ENCODE measurements around the gene COLEC11.

The COLEC11 gene

DNA sequence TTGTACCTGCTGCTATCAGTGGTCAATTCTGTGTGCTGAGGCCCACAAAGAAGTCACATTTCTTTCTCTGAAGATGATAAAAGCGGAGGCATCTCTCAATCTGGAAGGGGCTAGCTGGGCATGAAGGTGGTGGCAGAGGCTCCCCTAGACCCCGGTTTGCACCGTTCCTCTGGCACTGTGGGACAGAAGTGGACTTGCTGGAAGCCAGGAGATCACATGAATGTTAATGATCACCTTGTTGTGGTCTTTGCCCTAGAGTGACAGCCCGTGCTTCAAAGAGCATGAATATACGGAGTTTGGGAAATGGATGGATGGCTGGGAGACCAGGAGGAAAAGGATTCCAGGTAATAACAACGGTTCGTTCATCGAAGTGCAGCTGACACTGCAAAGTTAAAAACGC is 83.3 kb downstream of the COLEC11 start:
- DNase-seq = no peak

DNA sequence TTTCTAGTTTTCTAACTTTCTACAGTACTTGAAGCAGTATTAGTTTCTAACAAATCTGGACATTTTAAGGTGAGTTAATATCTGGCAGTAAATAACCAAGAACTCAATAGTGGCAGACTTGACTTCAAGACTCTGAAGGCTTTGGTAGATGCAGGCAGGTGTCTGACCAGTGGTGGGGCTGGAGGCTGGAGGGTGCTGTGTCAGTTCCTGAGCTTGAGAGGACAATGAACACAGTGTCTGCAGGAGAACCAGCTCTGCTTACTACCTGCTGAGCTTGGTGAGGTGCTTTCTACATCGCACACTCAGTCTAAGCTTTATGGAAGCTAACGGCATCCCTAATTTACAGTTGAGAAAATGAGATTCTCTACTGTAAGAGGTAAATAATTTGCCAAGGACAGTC is 84.3 kb downstream of the COLEC11 start:
- no peak for DNase-seq

DNA sequence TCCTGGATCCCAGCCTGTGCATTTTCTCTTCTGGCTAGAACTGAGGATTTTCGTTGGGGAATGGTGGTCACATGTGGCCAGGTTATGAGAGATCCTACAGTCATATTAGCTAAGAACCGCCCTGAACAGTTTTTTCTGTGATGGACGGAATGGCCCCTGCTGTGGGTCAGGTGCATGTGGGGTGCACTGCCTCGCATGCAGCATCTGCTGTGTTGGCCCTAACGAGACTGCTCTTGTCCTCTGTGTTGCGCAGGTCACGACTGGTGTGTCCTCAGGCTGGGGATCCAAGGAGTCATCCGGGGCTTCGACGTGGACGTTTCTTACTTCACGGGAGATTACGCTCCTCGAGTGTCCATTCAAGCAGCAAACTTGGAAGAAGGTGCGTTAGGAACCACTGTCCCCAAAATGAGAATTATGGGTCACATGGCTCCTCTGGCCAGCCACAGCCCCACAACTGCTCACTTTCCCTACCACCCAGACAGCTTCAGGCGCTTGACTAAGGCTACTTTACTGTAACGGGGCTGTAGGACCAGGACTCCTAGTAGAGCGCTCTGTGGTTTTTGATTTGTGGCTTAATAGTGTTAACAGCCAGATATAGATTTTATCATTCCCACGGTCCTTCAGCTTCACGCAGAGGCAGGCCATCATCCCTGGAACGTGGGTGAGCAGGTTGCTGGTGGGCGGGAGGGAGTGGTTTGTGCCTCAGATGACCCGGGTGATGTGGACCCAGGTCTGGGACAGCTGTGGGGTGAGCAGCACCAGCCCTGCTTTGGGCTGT is 84.9 kb downstream of the COLEC11 start:
- DNase-seq = no peak

DNA sequence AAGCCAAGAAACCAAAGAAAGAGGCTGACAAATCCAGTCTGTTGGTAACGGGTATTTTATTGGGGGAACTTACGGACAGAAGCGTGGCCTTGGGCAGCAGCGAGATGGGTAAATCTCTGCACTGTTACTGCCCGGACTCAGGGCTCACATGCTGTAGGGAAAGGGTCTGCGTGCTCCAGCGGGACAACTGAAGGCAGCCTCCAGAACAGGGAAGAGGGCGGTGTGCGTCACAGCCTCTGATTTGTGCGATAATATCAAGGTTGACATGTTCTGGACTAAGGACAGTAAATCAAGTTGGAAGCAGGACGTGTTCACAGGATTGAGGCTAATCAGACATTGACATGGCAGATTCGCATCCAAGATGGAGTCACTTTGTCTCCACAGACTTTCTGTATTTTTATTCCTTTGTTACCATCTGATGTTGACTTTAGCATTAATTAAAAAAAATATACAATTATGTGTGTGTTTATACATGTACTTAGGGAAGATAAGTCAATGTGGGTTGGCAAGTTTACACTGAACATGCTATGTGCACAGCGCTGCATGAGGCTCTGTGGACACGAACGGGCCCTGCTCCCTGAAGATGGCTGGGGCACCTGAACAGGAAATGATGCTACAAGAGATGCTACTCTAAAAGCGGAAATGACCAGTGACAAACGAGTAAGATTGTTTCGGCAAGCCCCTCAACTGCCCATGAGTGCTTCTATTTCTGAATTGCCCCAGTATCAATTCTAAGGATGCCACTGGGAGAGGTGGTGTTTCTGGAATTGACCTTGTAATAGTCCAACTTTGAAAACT is 85.8 kb downstream of the COLEC11 start:
- no peak for DNase-seq

DNA sequence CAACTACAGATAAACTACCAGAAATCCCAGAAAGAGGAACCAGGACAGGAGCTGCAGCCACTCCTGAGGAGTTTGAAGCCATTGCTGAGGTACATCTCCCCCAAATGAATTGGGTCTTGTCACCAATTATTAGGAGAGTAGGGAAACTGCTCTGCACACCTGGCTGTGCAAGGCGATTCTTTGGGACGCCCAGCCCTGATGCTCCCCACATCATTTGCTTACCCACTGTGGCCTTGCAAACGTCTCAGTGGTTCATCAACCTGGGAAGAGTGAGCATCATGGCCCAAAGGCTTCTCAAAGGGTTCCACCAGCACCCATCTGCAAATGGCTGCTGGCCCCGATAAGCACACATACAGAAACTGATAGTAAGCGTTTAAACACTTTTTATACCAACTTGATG is 86.7 kb downstream of the COLEC11 start:
- no peak for DNase-seq

DNA sequence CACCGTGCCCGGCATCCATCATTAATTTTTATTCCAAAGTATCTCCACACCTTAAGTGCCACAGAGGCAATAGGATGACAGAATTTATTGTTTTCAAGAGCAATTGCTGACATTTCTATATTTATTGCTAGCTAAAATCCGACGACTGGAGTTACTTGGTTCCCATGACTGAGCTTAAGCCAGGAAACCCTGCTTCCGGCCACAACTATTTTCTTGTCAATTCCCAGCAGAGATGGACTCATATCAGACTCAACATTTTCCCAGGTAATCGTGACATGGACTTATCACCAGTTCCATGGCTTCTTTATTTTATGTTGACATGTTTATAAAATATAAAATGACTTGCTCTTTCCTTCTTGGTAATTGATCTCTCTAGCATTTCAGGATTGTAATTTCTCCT is 87.9 kb downstream of the COLEC11 start:
- no peak for DNase-seq

DNA sequence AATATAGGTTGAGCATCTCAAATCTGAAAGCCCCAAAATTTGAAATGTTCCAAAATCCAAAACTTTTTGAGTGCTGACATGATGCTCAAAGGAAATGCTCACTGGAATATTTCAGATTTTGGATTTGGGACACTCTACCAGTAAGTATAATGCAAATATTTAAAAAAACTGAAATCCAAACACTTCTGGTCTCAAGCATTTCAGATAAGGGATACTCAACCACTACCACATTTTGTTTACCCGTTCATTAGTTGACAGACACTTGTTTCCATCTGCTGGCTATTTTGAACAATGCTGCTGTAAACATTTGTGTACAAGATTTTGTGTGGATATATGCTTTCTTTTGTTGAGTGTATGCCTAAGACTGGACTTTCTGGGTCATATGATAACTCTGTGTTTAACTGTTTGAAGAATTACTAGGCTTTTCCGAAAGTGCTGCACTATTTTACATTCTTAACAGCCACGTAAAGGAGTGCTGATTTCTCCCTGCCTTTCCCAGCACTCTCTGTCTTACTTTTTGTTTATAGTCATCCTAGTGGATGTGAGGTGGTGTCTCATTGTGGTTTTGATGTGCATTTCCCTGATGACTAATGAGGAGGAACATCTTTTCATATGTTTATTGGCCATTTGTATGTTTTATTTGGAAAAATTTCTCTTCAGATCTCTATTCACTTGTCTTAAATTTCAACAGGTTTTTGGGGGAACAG is 89.0 kb downstream of the COLEC11 start:
- no peak for DNase-seq

DNA sequence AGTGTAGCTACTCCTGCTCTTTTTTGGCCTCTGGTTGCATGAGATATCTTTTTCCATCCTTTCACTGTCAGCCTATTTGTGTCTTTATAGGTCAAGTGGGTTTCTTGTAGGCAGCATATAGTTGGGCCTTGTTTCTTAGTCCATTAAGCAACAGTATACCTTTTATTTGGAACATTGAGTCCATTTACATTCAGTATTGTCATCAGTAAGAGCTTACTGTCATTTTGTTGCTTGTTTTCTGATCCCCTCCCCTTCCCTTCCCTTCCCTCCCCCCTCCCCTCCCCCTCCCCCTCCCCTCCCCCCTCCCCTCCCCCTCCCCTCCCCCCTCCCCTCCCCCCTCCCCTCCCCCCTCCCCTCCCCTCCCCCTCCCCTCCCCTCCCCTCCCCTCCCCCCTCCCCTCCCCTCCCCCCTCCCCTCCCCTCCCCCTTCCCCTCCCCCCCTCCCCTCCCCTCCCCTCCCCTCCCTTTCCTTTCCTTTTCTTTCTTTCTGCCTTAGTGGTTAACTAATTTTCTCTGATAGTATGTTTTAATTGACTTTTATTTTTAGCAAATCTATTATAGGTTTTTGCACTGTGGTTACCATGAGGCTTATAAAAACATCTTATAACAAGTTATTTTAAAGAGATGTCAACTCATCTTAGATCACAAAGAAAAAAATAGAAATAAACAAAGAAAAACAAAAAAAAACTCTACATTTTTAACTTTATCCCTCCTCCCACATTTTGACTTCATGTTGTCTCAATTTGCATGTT is 95.3 kb downstream of the COLEC11 start:
- no peak for DNase-seq

DNA sequence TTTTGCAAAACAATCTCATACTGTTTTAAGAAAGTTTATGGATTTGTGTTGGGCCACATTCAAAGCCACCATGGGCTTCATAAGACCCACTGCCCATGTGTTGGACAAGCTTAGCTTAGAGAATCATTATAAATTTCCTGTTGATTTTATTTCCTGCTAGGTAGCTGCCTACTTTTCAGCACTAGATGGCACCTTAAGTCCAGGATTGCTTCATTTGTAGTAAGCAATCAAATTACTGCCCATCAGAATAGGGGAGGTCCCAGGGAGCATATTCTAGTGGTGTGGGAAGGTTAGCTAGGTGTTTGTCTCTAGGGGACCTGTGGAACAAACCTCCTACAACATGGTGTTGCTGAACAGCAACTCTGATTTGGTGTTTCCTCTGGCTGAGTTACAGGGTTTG is 97.5 kb downstream of the COLEC11 start:
- DNase-seq = no peak
